Measurements from ENCODE around the gene ZNF587. TPM values are rescaled to one million over a fixed set of nuclear protein-coding genes. Genes with fewer than 3 reads are reported as not detected.

Gene ZNF587
- total and polyA plus RNA-seq, 2 of the 8 experiments (the other 6 are each of a cell fraction or from before 2014, with no cell fraction given): 18.1 to 42.1 TPM

GRCh38 chr19:57819475-57820148 lies 30.0 kb upstream of the ZNF587 start (continued):
- no peak for TF ChIP-seq SUZ12 (IDR thresholded peaks at IDR 0.05; ENCODE audit: low read length)
- no peak for TF ChIP-seq SIRT6 (IDR thresholded peaks at IDR 0.05; ENCODE audit: low read length)
- no peak for TF ChIP-seq CBX8 (IDR thresholded peaks at IDR 0.05; ENCODE audit: borderline replicate concordance, low read depth, low read length)
- no peak for TF ChIP-seq CTBP2 (IDR thresholded peaks at IDR 0.05; ENCODE audit: borderline replicate concordance, insufficient read depth, insufficient read length, low read length)
- no peak for TF ChIP-seq JUN (IDR thresholded peaks at IDR 0.05; ENCODE audit: low read depth, low read length)
- no peak for TF ChIP-seq RFX5 (IDR thresholded peaks at IDR 0.05; ENCODE audit: borderline replicate concordance, low read depth, low read length)
- no peak for TF ChIP-seq CEBPB (IDR thresholded peaks at IDR 0.05; ENCODE audit: low read depth, low read length)
- TF ChIP-seq E2F6 (IDR thresholded peaks at IDR 0.05): no peak
- no peak for TF ChIP-seq POU5F1 (IDR thresholded peaks at IDR 0.05; ENCODE audit: low read depth, low read length)
- no peak for TF ChIP-seq EGR1 (IDR thresholded peaks at IDR 0.05; ENCODE audit: borderline replicate concordance, low read depth, low read length)
- peak; percentile 46 to 88; a peak in 3 of 4 replicates for TF ChIP-seq SIN3A (conservative IDR thresholded peaks at IDR 0.05 in 1 of 2, IDR thresholded peaks at IDR 0.05 in 1 of 2; ENCODE audit: low read depth in 1 of 2, low read length in 2 of 2)
- peak; percentile 71 for TF ChIP-seq CHD2 (IDR thresholded peaks at IDR 0.05; ENCODE audit: low read length)
- TF ChIP-seq RBBP5 (IDR thresholded peaks at IDR 0.05; ENCODE audit: borderline replicate concordance, low read depth, low read length): no peak
- no peak for TF ChIP-seq EP300 (IDR thresholded peaks at IDR 0.05; ENCODE audit: borderline replicate concordance in 1 of 2, low read depth in 2 of 2, low read length in 2 of 2)
- peak in 1 of 2 experiments; percentile 26; a peak in 1 of 4 replicates for TF ChIP-seq HDAC2 (IDR thresholded peaks at IDR 0.05; ENCODE audit: borderline replicate concordance in 1 of 2, low read depth in 2 of 2, low read length in 2 of 2)
- TF ChIP-seq USF2 (IDR thresholded peaks at IDR 0.05; ENCODE audit: low read length): no peak
- no peak for TF ChIP-seq MAFK (IDR thresholded peaks at IDR 0.05; ENCODE audit: low read depth, low read length)
- no peak for TF ChIP-seq RXRA (IDR thresholded peaks at IDR 0.05; ENCODE audit: insufficient read depth, low read depth, low read length)
- TF ChIP-seq GABPA (IDR thresholded peaks at IDR 0.05; ENCODE audit: borderline replicate concordance, insufficient read depth, low read length): peak; percentile 91
- peak; percentile 97 for TF ChIP-seq TBP (IDR thresholded peaks at IDR 0.05; ENCODE audit: low read depth, low read length)
- TF ChIP-seq CREB1 (IDR thresholded peaks at IDR 0.05): peak; percentile 58; the same call in 1 of the 2 replicates
- TF ChIP-seq KDM4A (IDR thresholded peaks at IDR 0.05; ENCODE audit: low read depth, low read length, severe bottlenecking): peak; percentile 31

Measured in H1 (cell line).